Fibroblast of villous mesenchyme (primary cell): ENCODE measurements around the gene P2RY14. TPM values are rescaled to one million over a fixed set of nuclear protein-coding genes. Genes with fewer than 3 reads are reported as not detected.

ENCODE experiments used
- DNase-seq: peaks from one replicate; pipeline ENCODE4 v3.0.0-alpha.2; 2010; ENCODE audit warnings: low read depth
- H3K4me3 ChIP-seq: 2 replicates; pipeline ENCODE4 v1.5.1; 2011; ENCODE audit warnings: low read depth, mild to moderate bottlenecking, low read length
- small RNA-seq: library from RNA; depleted of rRNA; stranded (forward); fragments of <200 nt; gene quantifications from one replicate; pipeline ENCODE3, GENCODE V24; 2012
- total RNA-seq: library from RNA; depleted of rRNA; stranded (reverse); fragments of >200 nt; gene quantifications from 2 replicates; pipeline ENCODE4 v1.2.3, GENCODE V29; 2012
- TF ChIP-seq, protein P1 (sequence below): IDR thresholded peaks from 2 replicates; pipeline ENCODE4 v1.5.1; 2012; ENCODE audit warnings: low read depth, mild to moderate bottlenecking, low read length; ENCODE audit not compliant: insufficient read depth

Gene P2RY14
- total RNA-seq, 1 donor: not detected

DNA sequence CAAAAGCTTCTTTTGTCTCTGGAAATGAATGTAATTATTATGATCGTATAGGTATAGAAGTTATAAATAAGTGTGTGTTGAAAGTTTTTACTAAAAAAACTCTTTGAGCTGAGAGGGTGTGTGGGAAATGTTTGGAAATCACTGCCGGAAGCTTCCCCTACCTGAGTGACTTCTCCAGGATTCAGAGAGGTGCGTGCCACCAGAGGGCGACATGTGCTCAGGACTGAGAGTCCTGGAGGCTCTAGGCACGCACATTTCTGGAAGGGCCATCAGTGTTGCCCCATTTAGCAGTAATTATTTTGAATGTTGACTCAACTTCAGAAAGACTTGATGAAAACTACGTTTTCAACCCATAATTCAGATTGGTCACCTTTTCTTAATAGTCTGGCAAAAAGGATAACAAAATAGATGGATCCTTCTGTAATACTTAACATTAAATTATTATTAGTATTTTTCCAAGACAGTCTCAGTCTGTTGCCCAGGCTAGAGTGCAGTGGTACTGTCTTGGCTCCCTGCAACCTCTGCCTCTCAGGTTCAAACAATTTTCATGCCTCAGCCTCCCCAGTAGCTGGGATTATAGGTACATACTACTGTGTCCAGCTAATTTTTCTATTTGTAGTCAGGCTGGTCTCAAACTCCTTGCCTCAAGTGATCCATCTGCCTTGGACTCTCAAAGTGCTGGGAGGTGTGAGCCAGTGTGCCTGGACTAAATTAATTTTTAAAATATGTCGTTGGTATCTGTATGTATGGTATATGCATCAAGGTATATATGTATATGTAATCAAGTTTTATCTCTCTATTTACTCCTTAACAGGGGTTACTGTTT lies 109.9 kb downstream of the P2RY14 start:
- H3K4me3 ChIP-seq: no peak overlapping the region
- TF ChIP-seq, protein P1, sequence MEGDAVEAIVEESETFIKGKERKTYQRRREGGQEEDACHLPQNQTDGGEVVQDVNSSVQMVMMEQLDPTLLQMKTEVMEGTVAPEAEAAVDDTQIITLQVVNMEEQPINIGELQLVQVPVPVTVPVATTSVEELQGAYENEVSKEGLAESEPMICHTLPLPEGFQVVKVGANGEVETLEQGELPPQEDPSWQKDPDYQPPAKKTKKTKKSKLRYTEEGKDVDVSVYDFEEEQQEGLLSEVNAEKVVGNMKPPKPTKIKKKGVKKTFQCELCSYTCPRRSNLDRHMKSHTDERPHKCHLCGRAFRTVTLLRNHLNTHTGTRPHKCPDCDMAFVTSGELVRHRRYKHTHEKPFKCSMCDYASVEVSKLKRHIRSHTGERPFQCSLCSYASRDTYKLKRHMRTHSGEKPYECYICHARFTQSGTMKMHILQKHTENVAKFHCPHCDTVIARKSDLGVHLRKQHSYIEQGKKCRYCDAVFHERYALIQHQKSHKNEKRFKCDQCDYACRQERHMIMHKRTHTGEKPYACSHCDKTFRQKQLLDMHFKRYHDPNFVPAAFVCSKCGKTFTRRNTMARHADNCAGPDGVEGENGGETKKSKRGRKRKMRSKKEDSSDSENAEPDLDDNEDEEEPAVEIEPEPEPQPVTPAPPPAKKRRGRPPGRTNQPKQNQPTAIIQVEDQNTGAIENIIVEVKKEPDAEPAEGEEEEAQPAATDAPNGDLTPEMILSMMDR: peak; percentile 84

DNA sequence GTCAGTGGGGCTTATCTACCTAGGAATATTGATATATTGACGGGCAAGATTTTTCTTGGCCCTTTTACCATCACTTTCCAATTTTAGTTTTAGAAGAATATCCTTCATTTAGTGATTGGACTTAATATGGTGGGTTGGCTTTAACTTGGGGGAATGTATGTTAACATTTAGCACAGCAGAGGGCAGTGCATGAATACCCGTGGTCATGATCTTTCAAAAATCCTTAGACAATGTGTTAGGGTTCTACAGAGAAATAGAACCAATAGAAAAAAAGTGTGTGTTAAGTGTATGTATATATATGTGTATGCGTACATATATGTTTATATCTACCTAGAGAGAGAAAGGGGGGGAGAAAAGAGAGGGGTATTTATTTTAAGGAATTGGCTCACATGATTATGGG lies 112.2 kb downstream of the P2RY14 start:
- no peak overlapping the region for H3K4me3 ChIP-seq
- DNase-seq: no peak
- TF ChIP-seq, protein P1: peak; percentile 10

More for the DNA sequence above, 109.9 kb downstream of the P2RY14 start:
- peak; percentile 63 for DNase-seq

DNA sequence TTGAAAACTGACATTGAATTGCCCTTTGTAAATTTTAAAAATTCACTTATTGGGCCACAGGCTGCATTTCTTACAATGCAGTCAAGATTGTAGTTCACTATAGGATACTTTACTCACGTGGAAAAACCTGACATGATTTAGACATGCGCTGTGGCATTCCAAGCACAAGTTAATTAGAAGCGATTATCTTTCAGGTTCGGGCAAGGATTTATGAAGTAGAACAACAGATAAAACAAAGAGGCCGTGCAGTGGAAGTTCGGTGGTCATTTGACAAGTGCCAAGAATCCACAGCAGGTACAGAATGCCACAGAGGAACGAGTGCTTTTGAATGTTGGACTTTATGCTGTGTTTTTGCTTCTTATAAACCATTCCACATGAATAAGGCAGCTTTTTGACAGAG lies 113.1 kb downstream of the P2RY14 start:
- no peak overlapping the region for H3K4me3 ChIP-seq
- TF ChIP-seq, protein P1: no peak
- no peak for DNase-seq

Small RNA genes lying within 50 kb of the gene (small RNA-seq; reads per million reads assigned to genes)
- gene RNA5SP145: not detected

Other genes starting within 250 kb of the P2RY14 start
- 0.32 and 1.3 TPM in 2 replicates for gene MED12L, start 192.9 kb downstream of the P2RY14 start, total RNA-seq
- not detected in 2 replicates for gene GPR171, start 75.3 kb downstream of the P2RY14 start, total RNA-seq
- gene GPR87, start 38.3 kb upstream of the P2RY14 start, total RNA-seq: 0.43 TPM in 1 of 2 replicates, not detected in the other
- not detected in 2 replicates for gene P2RY13, start 51.0 kb upstream of the P2RY14 start, total RNA-seq
- gene P2RY12, start 106.2 kb upstream of the P2RY14 start, total RNA-seq: under 0.01 TPM in 1 of 2 replicates, not detected in the other
- 0.97 and 2.2 TPM in 2 replicates for gene IGSF10, start 182.5 kb upstream of the P2RY14 start, total RNA-seq